Lower leg skin (tissue), 4 donors: ENCODE measurements around the gene KCNK4. TPM values are rescaled to one million over a fixed set of nuclear protein-coding genes. Genes with fewer than 3 reads are reported as not detected.

Source experiments
- DNase-seq, 2 donors: peaks; one replicate each; pipeline ENCODE4 v3.0.0-alpha.2; 2019; ENCODE audit warnings: low spot score in 2 of 2
- H3K4me3 ChIP-seq: fragments of 200-600 bp; sonication (generic); 2 replicates; pipeline ENCODE4 v1.5.1; 2017; ENCODE audit warnings: mild to moderate bottlenecking, low read depth; ENCODE audit not compliant: poor library complexity, severe bottlenecking
- CTCF ChIP-seq, 3 donors: fragments of 450-650 bp; IDR thresholded peaks; one replicate each; pipeline ENCODE4 v1.5.1; 2016; ENCODE audit warnings: antibody characterized with exemption in 3 of 3, mild to moderate bottlenecking in 3 of 3, moderate library complexity in 2 of 3
- POLR2A ChIP-seq, 2 donors: fragments of 450-650 bp; IDR thresholded peaks; one replicate each; pipeline ENCODE4 v1.6.1; 2016 to 2017; ENCODE audit warnings: antibody characterized with exemption in 2 of 2, mild to moderate bottlenecking in 1 of 2, moderate library complexity in 1 of 2
- WGBS, 2 donors: methylation state at CpG; one replicate each; pipeline ENCODE4 v1.1.5; 2018; 5-methylcytosine and 5-hydroxymethylcytosine counted together
- intact Hi-C: fragments of 100-400 bp; cut with DNase I; formaldehyde crosslinking; loops from one replicate; pipeline ENCODE4 v1.15.0; 2023; ENCODE audit warnings: low total_unique reads
- total RNA-seq, 4 donors: library from RNA; depleted of rRNA; stranded (reverse); fragments of >200 nt; gene quantifications; one replicate each; pipeline ENCODE4 v1.1.0, GENCODE V29; 2016

Gene KCNK4
- total RNA-seq, 4 donors from 2014 or later, result not detected

DNA sequence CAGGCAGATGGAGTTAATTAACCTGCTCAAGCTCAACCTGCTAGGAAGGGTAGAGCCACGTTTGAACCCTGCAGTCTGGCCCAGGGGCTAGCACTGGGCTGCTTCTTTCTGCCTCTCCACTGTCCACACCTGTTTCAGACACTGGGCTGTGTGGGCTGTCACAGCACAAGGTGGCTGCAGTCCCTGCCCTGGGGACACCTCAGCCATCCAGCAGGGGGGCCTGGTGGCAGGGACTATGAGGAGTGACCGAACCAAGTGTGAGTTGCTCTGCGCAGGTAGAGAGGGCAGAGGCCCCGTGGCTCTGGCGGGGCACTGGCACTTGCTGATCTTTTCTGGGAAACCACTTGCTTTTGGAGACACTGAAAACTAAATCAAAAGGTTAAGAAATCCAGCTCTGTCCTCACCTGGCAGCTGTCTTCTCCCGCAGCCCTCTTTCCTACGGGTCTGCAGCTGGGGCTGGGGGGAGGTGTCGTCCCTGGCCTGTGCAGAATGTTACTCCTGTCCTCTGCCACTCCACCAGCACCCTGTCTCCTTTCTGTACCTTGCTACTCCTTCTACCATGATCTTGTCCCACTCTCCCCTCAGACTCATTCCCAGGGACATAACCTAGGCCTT, 12.4 kb upstream of the KCNK4 start:
- no peak for DNase-seq
- TF ChIP-seq CTCF (IDR thresholded peaks at IDR 0.05) (no peak), POLR2A (IDR thresholded peaks at IDR 0.05) (no peak)
- no peak overlapping the region for H3K4me3 ChIP-seq
- WGBS, 2 donors, result 83 to 85% methylated on average over 8 of the region's 8 CpGs
- intact Hi-C loops, result no loop called here

GRCh38 chr11:64281957-64282770, 8.9 kb upstream of the KCNK4 start:
- H3K4me3 ChIP-seq, result no peak overlapping the region
- no peak for DNase-seq
- intact Hi-C loops, result no loop called here
- TF ChIP-seq POLR2A (IDR thresholded peaks at IDR 0.05) (no peak), CTCF (IDR thresholded peaks at IDR 0.05) (no peak)
- 92 to 93% methylated on average over 22 of the region's 22 CpGs for WGBS, 2 donors

GRCh38 chr11:64283092-64283491, 8.0 kb upstream of the KCNK4 start:
- intact Hi-C loops, result no loop called here
- TF ChIP-seq CTCF (IDR thresholded peaks at IDR 0.05) (no peak), POLR2A (IDR thresholded peaks at IDR 0.05) (no peak)
- WGBS, 2 donors, result 82 to 86% methylated on average over 3 of the region's 3 CpGs
- no peak for DNase-seq
- no peak overlapping the region for H3K4me3 ChIP-seq

DNA sequence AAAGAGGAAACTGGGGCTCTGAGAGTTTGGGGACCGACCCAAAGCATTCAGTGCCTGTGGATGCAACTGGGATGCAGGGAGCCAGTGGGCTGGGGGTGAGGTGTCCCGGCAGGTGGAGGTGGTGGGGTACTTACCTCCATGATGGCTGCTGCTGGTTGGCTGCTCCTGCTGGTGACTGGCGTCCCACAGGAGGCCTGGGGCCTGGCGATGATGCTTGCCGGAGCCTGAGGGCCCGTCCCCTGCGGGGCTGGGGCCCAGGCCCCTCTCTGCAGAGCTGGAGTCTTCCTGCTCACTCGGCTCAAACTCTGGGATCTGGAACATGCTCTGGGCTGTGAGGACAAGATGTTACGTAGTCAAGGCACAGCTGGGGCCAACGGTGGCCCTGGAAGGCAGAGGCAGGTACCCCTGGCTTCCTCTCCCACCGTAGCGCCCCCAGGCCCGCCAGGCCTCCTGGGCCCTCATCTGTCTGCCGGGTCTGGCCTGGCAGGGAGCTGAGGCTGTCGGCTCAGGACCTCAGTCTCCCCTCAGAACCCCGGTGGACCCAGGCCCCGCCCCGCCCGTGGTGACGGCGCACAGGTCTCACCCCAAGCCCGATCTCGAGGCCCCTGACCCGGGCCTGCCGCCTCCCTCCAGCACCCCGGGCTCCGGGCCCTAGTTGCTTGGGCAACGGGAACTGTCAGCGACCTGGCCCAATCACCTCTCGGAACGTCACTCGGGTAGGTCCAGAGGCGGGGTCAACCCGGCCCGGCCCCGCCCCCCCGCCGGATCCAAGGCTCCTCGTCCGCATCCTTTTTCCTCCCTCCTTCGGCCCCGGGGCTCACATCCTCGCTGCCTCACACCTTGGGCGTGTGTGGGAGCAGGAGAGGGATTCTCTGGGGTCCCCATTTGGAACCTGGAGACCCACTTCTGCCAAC, 6.8 kb upstream of the KCNK4 start, which contains the start of gene BAD:
Gene BAD (minus strand): TSS at position 618 of the 914 bp plus-strand sequence. CDS start 297 bp downstream, at position 321.
- intact Hi-C loops, result no loop called here

More for the DNA sequence above, 6.8 kb upstream of the KCNK4 start, which contains the start of gene BAD:
- H3K4me3 ChIP-seq, result peak within 1 kb of the TSS; percentile 85
- TF ChIP-seq CTCF (IDR thresholded peaks at IDR 0.05) (no peak), POLR2A (IDR thresholded peaks at IDR 0.05) (no peak)
- 3% methylated on average over 27 to 37 of the region's 44 CpGs for WGBS, 2 donors
- peak; percentile 95 to 99 for DNase-seq
